Measurements from ENCODE around the gene EIF4H. TPM values are rescaled to one million over a fixed set of nuclear protein-coding genes. Genes with fewer than 3 reads are reported as not detected.
"Not testable (repeated sequence)": the region's sequence is repeated elsewhere in the genome, so short reads cannot be mapped to it uniquely, and the experiment has no call there.

Gene EIF4H
- total RNA-seq, 1 donor, result 288 TPM

DNA sequence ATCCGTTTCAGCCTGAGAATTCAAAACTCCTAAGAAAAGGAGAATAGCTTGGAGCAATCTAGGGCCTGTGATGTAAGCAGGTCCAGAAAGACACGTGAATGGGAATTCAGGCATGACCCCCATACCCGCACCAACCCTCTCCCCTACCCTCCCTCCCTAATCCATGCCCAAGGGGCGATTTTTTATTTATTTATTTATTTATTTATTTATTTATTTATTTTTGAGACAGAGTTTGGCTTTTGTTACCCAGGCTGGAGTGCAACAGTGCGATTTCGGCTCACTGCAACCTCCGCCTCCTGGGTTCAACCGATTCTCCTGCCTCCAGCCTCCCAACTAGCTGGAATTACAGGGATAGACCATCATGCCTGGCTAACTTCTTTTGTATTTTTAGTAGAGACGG lies 16.6 kb upstream of the EIF4H start:
- Histone ChIP-seq H3K4me3 (ENCODE audit: low read length) (no peak overlapping the region), H3K27me3 (ENCODE audit: insufficient read depth, low read length) (no peaks in the 10 kb centered on the region), H3K4me1 (ENCODE audit: insufficient read depth, low read length) (no peaks in the 10 kb centered on the region), H3K9me3 (ENCODE audit: low read depth, low read length) (no peaks in the 10 kb centered on the region)

DNA sequence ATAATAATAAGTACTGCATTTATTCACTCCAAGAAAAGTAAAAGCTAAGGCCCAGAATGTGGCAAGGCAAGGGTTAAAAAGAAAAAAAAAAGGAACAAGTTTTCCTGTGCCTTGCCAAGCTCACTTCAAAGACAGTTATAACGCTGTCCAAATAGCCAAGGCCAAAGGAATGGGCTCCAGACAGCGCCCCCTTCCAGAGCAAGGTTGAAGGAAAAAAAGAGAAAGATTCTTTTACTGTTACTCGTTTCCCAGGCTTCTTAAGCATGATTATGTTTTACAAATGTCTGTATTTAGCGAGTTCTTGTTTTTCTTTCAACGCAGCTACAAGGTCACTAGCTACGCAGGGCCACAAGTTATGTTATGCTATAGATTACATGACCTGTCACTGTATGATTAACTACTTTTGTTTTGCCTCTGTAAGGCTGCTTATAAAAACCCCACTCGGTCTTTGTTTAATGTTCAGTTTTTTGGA lies 9.1 kb upstream of the EIF4H start:
- H3K9me3 ChIP-seq (ENCODE audit: low read depth, low read length), result no peaks in the 10 kb centered on the region
- H3K27me3 ChIP-seq (ENCODE audit: insufficient read depth, low read length), result no peaks in the 10 kb centered on the region
- H3K4me1 ChIP-seq (ENCODE audit: insufficient read depth, low read length), result no peaks in the 10 kb centered on the region
- H3K4me3 ChIP-seq (ENCODE audit: low read length), result no peak overlapping the region

DNA sequence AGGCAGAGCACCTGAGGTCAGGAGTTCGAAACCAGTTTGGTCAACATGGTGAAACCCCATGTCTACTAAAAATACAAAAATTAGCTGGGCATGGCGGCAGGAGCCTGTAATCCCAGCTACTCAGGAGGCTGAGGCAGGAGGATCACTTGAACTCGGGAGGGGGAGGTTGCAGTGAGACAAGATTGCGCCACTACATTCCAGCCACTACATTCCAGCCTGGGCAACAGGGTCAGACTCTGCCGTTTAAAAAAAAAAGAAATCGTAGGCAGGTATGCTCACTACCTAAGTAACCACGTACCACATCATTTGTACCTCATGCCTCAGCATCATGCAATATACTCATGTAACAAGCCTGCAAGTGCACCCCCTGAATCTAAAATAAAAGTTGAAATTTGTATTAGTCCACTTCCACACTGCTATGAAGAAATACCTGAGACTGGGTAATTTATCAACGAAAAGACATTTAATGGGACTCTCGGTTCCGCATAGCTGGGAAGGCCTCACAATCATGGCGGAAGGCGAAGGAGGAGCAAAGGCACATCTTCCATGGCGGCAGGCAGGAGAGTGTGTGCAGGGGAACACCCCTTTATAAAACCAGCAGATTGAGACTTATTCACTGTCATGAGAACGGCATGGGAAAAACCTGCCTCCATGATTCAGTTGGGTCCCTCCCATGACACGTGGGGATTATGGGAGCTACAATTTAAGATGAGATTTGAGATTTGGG lies 8.1 kb upstream of the EIF4H start:
- H3K4me3 ChIP-seq (ENCODE audit: low read length), result no peak overlapping the region
- no peaks in the 10 kb centered on the region for H3K4me1 ChIP-seq (ENCODE audit: insufficient read depth, low read length)
- H3K9me3 ChIP-seq (ENCODE audit: low read depth, low read length), result no peaks in the 10 kb centered on the region
- H3K27me3 ChIP-seq (ENCODE audit: insufficient read depth, low read length), result no peaks in the 10 kb centered on the region

DNA sequence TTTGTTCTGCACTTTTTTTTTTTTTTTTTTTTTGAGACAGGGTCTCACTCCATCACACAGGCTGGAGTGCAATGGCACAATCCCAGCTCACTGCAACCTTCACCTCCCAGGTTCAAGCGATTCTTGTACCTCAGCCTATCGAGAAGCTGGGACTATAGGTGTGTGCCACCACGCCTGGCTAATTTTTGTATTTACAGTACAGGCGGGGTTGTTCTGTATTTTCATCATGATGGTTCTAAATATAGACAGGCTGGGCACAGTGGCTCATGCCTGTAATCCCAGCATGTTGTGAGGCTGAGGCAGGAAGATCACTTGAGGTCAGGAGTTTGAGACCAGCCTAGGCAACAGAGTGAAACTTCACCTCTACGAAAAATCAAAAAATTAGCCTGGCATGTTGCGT lies 6.8 kb upstream of the EIF4H start:
- H3K9me3 ChIP-seq (ENCODE audit: low read depth, low read length); H3K4me3 ChIP-seq (ENCODE audit: low read length); H3K4me1 ChIP-seq (ENCODE audit: insufficient read depth, low read length); H3K27me3 ChIP-seq (ENCODE audit: insufficient read depth, low read length): not testable (repeated sequence)

DNA sequence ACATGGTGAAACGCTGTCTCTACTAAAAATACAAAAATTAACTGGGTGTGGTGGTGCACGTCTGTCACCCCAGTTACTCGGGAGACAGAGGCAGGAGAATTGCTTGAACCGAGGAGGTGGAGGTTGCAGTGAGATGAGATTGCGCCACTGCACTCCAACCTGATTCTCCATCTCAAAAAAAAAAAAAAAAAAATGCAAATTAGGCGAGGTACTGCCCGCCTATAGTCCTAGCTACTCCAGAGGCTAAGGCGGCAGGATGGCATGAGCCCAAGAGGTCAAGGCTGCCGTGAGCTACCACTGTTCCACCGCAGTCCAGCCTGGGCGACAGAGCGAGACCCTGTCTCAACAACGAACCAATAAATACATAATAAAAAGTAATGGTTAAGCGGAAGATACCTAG lies 1.1 kb upstream of the EIF4H start:
- Histone ChIP-seq H3K4me3 (ENCODE audit: low read length) (no peak overlapping the region), H3K9me3 (ENCODE audit: low read depth, low read length) (no peaks in the 10 kb centered on the region), H3K27me3 (ENCODE audit: insufficient read depth, low read length) (no peaks in the 10 kb centered on the region), H3K4me1 (ENCODE audit: insufficient read depth, low read length) (peaks cover 43% of the 10 kb centered on the region)

DNA sequence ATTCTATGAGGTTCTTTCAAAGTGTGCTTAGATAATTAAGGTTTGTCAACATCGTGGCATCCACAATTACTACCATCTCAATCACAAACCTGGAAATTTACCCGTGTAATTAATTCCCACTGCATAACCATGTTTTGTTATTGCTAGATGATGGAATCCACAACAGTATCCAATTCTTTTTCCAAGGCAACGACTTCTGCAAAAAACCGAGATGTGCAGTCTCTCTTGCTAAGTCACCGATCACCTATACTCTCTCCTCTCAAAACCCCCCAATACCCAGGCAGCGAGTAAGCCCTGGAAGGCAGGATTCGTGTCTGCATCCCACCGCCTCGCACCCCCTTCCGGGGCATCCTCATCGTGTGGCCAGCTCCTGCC lies 678 bp upstream of the EIF4H start:
- H3K4me1 ChIP-seq (ENCODE audit: insufficient read depth, low read length), result peaks cover 47% of the 10 kb centered on the region
- H3K9me3 ChIP-seq (ENCODE audit: low read depth, low read length), result no peaks in the 10 kb centered on the region
- H3K27me3 ChIP-seq (ENCODE audit: insufficient read depth, low read length), result no peaks in the 10 kb centered on the region
- peak overlapping the region; percentile 91 for H3K4me3 ChIP-seq (ENCODE audit: low read length)

DNA sequence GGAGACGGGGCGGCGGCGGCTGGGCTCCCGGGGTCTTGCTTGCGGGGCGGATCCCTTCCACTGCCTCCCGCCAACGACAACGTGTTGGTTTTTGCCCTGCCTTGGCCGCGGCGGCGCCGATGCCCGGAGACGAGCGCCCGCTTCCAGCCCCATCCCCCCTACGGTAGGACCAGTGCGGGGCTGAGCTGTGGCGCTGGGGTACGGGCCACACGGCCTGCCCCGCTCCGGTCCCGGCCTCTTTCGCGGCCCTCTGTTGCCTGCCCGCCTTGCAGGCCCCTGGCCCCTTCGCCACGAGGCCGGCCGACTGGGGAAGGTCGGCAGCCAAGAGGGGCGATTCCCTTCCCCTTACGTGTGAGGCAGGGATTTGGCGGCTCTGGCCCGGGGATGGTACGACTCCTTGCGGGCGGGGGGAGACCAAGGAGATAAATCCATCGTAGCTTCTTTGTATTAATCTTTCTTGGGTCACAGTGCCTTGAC lies 488 bp downstream of the EIF4H start:
- H3K27me3 ChIP-seq (ENCODE audit: insufficient read depth, low read length), result no peaks in the 10 kb centered on the region
- H3K4me3 ChIP-seq (ENCODE audit: low read length), result peak overlapping the region; percentile 91
- H3K9me3 ChIP-seq (ENCODE audit: low read depth, low read length), result no peaks in the 10 kb centered on the region
- H3K4me1 ChIP-seq (ENCODE audit: insufficient read depth, low read length), result peaks cover 58% of the 10 kb centered on the region

DNA sequence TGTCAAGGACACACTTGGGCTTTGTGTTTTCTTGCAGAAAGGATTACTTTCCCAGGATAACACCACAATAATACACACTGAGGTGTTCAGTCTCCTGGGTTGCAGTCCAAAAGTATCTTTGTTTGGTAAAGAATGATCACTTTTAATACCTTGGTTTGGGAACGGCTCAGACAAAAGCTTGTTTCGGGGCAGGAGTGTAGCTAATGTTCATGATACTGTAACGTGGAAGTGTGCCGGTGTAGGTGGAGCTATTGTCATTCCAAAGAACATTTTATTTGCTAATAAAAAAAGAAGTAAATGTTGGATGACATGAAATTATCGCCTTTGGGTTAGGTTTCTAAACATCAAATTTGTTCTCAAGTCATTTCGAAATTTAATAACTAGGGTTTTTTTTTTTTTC lies 1.2 kb downstream of the EIF4H start:
- Histone ChIP-seq H3K4me1 (ENCODE audit: insufficient read depth, low read length) (peaks cover 65% of the 10 kb centered on the region), H3K4me3 (ENCODE audit: low read length) (peak overlapping the region; percentile 91), H3K9me3 (ENCODE audit: low read depth, low read length) (no peaks in the 10 kb centered on the region), H3K27me3 (ENCODE audit: insufficient read depth, low read length) (no peaks in the 10 kb centered on the region)

DNA sequence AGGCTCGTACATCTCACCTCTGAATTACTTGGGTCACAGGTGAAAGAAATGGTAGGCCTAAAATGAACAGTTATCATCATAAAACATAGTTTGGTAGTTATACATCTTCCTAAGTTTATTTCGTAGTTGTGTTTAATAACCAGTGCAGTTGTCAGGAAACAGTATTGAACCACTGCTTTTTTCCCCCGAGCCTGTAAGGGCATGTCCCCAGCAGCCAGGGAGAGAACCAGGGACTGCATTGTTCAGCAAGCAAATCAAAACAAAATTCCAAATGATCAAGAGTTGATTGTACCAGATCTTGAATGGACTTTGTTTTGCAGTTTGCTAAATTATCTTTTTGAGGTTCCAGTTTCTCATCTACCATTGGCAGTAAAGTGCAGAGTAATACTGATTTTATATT lies 2.4 kb downstream of the EIF4H start:
- Histone ChIP-seq H3K4me3 (ENCODE audit: low read length) (no peak overlapping the region), H3K9me3 (ENCODE audit: low read depth, low read length) (no peaks in the 10 kb centered on the region), H3K4me1 (ENCODE audit: insufficient read depth, low read length) (peaks cover 74% of the 10 kb centered on the region), H3K27me3 (ENCODE audit: insufficient read depth, low read length) (no peaks in the 10 kb centered on the region)

DNA sequence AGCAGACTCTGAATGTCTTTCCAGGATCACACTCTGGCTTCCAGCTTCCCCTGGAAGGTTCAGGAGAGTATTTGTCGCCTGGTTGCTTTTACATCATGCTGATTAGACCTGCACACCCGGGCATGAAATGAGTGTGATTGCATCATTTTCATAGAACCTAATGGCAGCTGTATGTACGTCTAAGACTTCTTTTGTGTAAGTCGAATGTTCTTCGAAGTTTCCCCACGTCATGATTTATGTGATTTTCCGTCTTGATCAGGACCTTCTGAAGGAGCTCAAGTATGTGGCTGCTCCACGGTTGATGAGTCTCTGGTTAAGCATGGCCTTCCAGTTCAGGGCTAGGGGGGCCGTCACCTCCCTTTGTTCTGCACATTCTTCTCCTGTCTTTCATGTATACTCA lies 4.5 kb downstream of the EIF4H start:
- H3K4me1 ChIP-seq (ENCODE audit: insufficient read depth, low read length), result peaks cover 85% of the 10 kb centered on the region
- H3K4me3 ChIP-seq (ENCODE audit: low read length), result no peak overlapping the region
- no peaks in the 10 kb centered on the region for H3K9me3 ChIP-seq (ENCODE audit: low read depth, low read length)
- no peaks in the 10 kb centered on the region for H3K27me3 ChIP-seq (ENCODE audit: insufficient read depth, low read length)

DNA sequence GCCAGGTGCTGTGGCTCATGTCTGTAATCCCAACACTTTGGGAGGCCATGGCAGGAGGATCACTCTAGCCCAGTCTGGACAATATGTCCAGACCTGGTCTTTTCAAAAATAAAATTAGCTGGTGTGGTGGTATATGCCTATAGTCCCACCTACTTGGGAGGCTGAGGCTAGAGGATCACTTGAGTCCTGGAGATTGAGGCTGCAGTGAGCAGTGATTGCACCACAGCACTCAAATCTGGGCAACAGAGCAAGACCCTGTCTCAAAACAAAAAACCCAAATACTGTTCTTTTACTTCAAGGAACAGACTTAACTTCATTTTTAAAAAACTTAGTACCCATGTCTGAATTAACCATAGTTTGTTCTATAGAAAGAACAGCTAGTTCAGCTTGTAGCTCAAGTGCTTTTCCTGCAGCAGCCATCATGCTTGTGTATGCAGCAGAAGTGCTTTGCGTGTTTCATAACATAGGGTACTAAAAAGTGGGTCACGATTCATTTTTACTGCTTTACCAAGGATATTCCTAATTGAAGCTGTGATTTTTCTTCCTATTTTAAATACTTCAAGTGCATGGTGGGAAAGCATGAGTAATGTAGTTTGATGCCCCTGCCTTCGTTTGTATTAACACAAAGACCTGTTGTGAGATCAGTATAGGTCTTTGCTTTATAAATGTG lies 5.9 kb downstream of the EIF4H start:
- Histone ChIP-seq H3K4me3 (ENCODE audit: low read length) (no peak overlapping the region), H3K9me3 (ENCODE audit: low read depth, low read length) (no peaks in the 10 kb centered on the region), H3K27me3 (ENCODE audit: insufficient read depth, low read length) (no peaks in the 10 kb centered on the region), H3K4me1 (ENCODE audit: insufficient read depth, low read length) (peaks cover 92% of the 10 kb centered on the region)

DNA sequence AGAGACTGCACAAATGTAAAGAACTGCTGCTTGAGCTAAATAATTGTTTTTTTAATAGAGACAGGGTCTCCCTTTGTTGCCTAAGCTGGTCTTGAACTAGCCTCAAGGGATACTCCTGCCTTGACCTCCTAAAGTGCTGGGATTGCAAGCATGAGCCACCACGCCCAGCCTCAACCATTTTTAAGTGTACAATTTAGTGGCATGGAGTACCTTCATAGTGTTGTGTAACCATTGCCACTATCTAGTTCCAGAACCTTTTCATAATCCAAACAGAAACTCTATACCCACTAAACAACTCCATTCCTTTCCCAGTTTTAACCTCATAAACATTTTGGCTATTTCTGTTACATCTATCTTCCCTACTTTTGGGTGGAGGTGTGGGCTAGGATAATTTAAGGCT lies 6.7 kb downstream of the EIF4H start:
- Histone ChIP-seq H3K27me3 (ENCODE audit: insufficient read depth, low read length) (no peaks in the 10 kb centered on the region), H3K9me3 (ENCODE audit: low read depth, low read length) (no peaks in the 10 kb centered on the region), H3K4me1 (ENCODE audit: insufficient read depth, low read length) (peaks cover 92% of the 10 kb centered on the region), H3K4me3 (ENCODE audit: low read length) (no peak overlapping the region)

DNA sequence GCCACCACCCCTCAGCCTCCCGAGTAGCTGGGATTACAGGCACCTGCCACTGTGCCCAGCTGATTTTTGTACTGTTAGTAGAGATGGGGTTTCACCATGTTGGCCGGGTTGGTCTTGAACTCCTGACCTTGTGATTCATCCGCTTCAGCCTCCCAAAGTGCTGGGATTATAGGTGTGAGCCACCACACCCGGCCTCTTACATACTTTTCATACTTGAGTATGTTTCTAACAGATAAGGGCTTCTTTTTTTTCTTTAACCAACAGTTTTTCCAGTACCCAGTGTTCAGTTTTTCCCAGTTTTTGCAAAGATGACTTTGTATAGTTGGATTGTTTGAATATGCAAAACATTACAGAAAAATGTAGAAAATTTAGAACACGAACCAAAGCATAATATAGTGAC lies 7.7 kb downstream of the EIF4H start:
- H3K27me3 ChIP-seq (ENCODE audit: insufficient read depth, low read length), result no peaks in the 10 kb centered on the region
- no peak overlapping the region for H3K4me3 ChIP-seq (ENCODE audit: low read length)
- no peaks in the 10 kb centered on the region for H3K9me3 ChIP-seq (ENCODE audit: low read depth, low read length)
- H3K4me1 ChIP-seq (ENCODE audit: insufficient read depth, low read length), result peaks cover 91% of the 10 kb centered on the region

DNA sequence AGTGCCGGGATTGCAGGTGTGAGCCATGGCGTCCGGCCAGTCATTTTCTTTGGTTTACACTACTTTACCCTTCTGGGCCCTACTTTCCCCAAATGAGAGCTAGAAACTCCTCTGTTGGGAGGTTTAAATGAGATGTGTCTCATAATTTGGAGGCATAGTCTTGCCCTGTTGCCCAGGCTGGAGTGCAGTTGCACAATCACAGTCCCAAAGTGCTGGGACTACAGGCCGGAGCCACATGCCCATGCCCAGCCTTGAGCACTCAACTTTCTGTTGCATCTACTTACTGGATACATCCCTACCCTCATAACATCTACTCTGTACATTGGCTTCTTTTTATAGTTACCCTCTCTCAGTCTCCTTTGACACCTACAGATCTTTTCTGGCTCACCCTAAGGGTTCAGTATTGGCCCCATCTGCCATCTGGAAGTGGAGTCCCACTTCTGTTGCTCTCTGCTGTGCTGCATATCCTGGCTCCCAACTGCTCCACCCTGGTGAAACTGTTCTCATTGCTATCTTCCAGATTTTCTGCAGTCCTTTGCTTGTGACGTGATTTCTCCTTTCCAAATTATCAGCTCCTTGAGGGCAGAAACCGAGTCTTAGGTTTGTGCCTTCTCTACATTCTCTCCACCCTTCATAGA lies 8.4 kb downstream of the EIF4H start:
- no peak overlapping the region for H3K4me3 ChIP-seq (ENCODE audit: low read length)
- H3K4me1 ChIP-seq (ENCODE audit: insufficient read depth, low read length), result peaks cover 87% of the 10 kb centered on the region
- no peaks in the 10 kb centered on the region for H3K9me3 ChIP-seq (ENCODE audit: low read depth, low read length)
- H3K27me3 ChIP-seq (ENCODE audit: insufficient read depth, low read length), result no peaks in the 10 kb centered on the region

DNA sequence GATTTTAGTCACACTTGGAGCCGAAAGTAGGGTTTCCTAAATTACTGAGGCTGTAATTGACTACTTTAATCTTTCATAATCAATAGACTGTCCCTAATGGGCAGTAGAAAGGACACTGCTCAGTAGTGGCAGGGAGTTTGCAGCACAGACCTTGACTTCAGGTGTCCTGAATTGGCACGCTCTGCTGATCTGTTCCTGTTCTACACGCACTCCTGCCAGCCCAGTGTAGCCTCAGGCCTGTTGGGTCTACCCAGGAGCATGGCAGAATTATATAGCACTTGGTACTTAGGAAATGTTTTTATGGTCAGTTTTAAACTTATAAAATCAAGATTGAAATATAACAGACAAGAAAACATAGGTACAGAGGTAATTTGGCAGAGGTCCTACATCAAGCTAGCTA lies 9.0 kb downstream of the EIF4H start:
- Histone ChIP-seq H3K4me3 (ENCODE audit: low read length) (no peak overlapping the region), H3K9me3 (ENCODE audit: low read depth, low read length) (no peaks in the 10 kb centered on the region), H3K4me1 (ENCODE audit: insufficient read depth, low read length) (peaks cover 82% of the 10 kb centered on the region), H3K27me3 (ENCODE audit: insufficient read depth, low read length) (no peaks in the 10 kb centered on the region)

Measured in mononuclear cell (primary cell).